HEK293 (cell line): Measurements from ENCODE around the gene CMIP.

Experiments
- ZNF501 ChIP-seq: fragments of 450-650 bp; formaldehyde crosslinking; IDR thresholded peaks from 2 replicates; pipeline ENCODE4 v1.5.1; 2016; ENCODE audit warnings: missing biosample characterization, missing genetic modification characterization
- ZNF776 ChIP-seq: fragments of 450-650 bp; formaldehyde crosslinking; IDR thresholded peaks from 2 replicates; pipeline ENCODE4 v1.5.0; 2017; ENCODE audit warnings: missing biosample characterization, missing genetic modification characterization, borderline replicate concordance

GRCh38 chr16:81574168-81574567 lies 129.6 kb downstream of the CMIP start:
- TF ChIP-seq ZNF776 (tag by site-specific recombination), result no peak
- no peak for TF ChIP-seq ZNF501
